OCI-LY7 (cell line): ENCODE data around the gene TRMT44. TPM values are rescaled to one million over a fixed set of nuclear protein-coding genes. Genes with fewer than 3 reads are reported as not detected.

Experiments
- BruUV-seq: library from RNA; stranded (reverse); fragments of 400-500 nt; replicated peaks from 2 replicates; lab custom pipeline; 2021; lab: Mats Ljungman, UMichigan
- CTCF ChIA-PET: fragments of 300-600 bp; sonication (Branson Sonifier 250); formaldehyde crosslinking; loops from one replicate; lab custom pipeline; 2022; ENCODE audit warnings: antibody characterized with exemption; ENCODE audit not compliant: unreplicated experiment; lab: Charles Lee
- POLR2A ChIA-PET: fragments of 300-600 bp; sonication (Branson Sonifier 250); formaldehyde crosslinking; loops from one replicate; lab custom pipeline; 2022; ENCODE audit warnings: antibody characterized with exemption; lab: Charles Lee
- DNase-seq: peaks from one replicate; pipeline ENCODE4 v3.0.0-alpha.2; 2015; ENCODE audit warnings: low spot score
- H2AFZ ChIP-seq: fragments of 200-600 bp; sonication (generic), shearing (Covaris generic); 2 replicates; pipeline ENCODE4 v1.6.1; 2014; ENCODE audit warnings: mild to moderate bottlenecking, antibody characterized with exemption, low read length, moderate library complexity
- H3K27ac ChIP-seq: fragments of 200-600 bp; sonication (generic); 2 replicates; pipeline ENCODE4 v1.5.1; 2014; ENCODE audit warnings: mixed run types, low read depth, mild to moderate bottlenecking, moderate library complexity, low read length, inconsistent platforms; ENCODE audit not compliant: poor library complexity, severe bottlenecking
- H3K36me3 ChIP-seq: fragments of 200-600 bp; sonication (generic); 2 replicates; pipeline ENCODE4 v1.6.1; 2014; ENCODE audit warnings: mild to moderate bottlenecking, antibody characterized with exemption, low read length, moderate library complexity, mixed read lengths; ENCODE audit not compliant: insufficient read depth
- H3K4me1 ChIP-seq: fragments of 200-600 bp; sonication (generic); 2 replicates; pipeline ENCODE4 v1.5.1; 2014; ENCODE audit warnings: mild to moderate bottlenecking, low read length; ENCODE audit not compliant: insufficient read depth, poor library complexity, severe bottlenecking
- H3K4me2 ChIP-seq: fragments of 200-600 bp; sonication (generic); 2 replicates; pipeline ENCODE4 v1.6.1; 2014; ENCODE audit warnings: mild to moderate bottlenecking, low read length
- H3K4me3 ChIP-seq: fragments of 200-600 bp; sonication (generic); 2 replicates; pipeline ENCODE4 v1.5.1; 2014; ENCODE audit warnings: mild to moderate bottlenecking, low read depth, low read length; ENCODE audit not compliant: poor library complexity, severe bottlenecking
- H3K79me2 ChIP-seq: fragments of 200-600 bp; sonication (generic); 2 replicates; pipeline ENCODE4 v1.6.1; 2016; ENCODE audit warnings: low read depth, mild to moderate bottlenecking, low read length, moderate library complexity, mixed read lengths; ENCODE audit not compliant: insufficient read depth
- H3K9me2 ChIP-seq: fragments of 200-600 bp; sonication (generic); 2 replicates; pipeline ENCODE4 v1.6.1; 2016; ENCODE audit warnings: mild to moderate bottlenecking, low read length, mixed read lengths; ENCODE audit not compliant: insufficient read depth
- H3K9me3 ChIP-seq: fragments of 200-600 bp; sonication (generic); 2 replicates; pipeline ENCODE4 v1.6.1; 2014; ENCODE audit warnings: mild to moderate bottlenecking, mixed run types, low read length, mixed read lengths
- H4K20me1 ChIP-seq: fragments of 200-600 bp; sonication (generic); 2 replicates; pipeline ENCODE4 v1.6.1; 2014; ENCODE audit warnings: mild to moderate bottlenecking, antibody characterized with exemption, low read length, moderate library complexity, mixed read lengths; ENCODE audit not compliant: insufficient read depth
- CTCF ChIP-seq: fragments of 200-600 bp; sonication (generic); conservative IDR thresholded peaks from 2 replicates; pipeline ENCODE4 v1.5.1; 2014; ENCODE audit warnings: mild to moderate bottlenecking, antibody characterized with exemption, low read length, moderate library complexity, mixed read lengths
- EZH2phosphoT487 ChIP-seq: fragments of 200-600 bp; sonication (generic); IDR thresholded peaks from 2 replicates; pipeline ENCODE4 v1.6.1; 2018; ENCODE audit warnings: low read depth, borderline replicate concordance, mild to moderate bottlenecking, mixed run types, antibody characterized with exemption, low read length, moderate library complexity, mixed read lengths
- intact Hi-C: fragments of 100-400 bp; cut with micrococcal nuclease; formaldehyde crosslinking; loops from one replicate; pipeline ENCODE4 v1.10.0; 2022; ENCODE audit not compliant: unreplicated experiment
- total RNA-seq, 2 experiments: library from RNA; depleted of rRNA in 1 of 2; stranded (reverse); fragments of >200 nt in 1 of 2; shearing (Covaris generic) in 1 of 2; gene quantifications; 2 replicates each; pipeline ENCODE4 v1.2.3, GENCODE V29; 2014 to 2022

The TRMT44 gene
- total RNA-seq, 2 experiments from 2014 or later, result 23.0 to 28.3 TPM

DNA sequence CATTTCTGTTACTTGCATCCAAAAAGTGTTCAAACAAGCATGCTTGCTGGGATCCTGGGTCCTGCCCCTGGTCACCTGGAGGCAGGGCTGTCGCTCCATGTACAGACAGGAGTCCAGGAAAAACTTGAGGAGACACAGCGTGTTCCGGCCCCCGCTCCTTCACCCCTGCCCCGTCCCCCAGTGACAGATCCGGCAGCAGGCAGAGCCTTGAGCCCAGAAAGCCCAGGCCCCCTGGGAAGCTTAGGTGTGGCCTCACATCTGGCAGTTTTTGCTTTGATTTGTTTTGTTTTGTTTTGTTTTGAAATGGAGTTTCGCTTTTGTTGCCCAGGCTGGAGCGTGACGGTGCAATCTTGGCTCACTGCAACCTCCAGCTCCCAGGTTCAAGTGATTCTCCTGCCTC lies 67.0 kb downstream of the TRMT44 start:
- Histone ChIP-seq H3K4me1 (no peaks in the 10 kb centered on the region), H3K27ac (no peak overlapping the region), H3K36me3 (no peaks in the 10 kb centered on the region), H3K9me2 (no peaks in the 10 kb centered on the region), H4K20me1 (no peaks in the 10 kb centered on the region), H3K4me3 (no peak overlapping the region), H3K9me3 (no peaks in the 10 kb centered on the region), H3K4me2 (no peak overlapping the region), H3K79me2 (no peaks in the 10 kb centered on the region), H2AFZ (no peak overlapping the region)
- intact Hi-C loops, result no loop called here
- TF ChIP-seq EZH2phosphoT487 (no peak), CTCF (no peak)
- BruUV-seq, result no TSS peak
- ChIA-PET CTCF (no interaction called here), POLR2A (no interaction called here)
- DNase-seq, result no peak

GRCh38 chr4:8508266-8508665 lies 67.7 kb downstream of the TRMT44 start:
- H3K4me1 ChIP-seq, result no peaks in the 10 kb centered on the region
- H4K20me1 ChIP-seq, result no peaks in the 10 kb centered on the region
- H3K27ac ChIP-seq, result no peak overlapping the region
- H3K79me2 ChIP-seq, result no peaks in the 10 kb centered on the region
- no peak for DNase-seq
- H3K9me3 ChIP-seq, result no peaks in the 10 kb centered on the region
- no peak overlapping the region for H2AFZ ChIP-seq
- H3K9me2 ChIP-seq, result no peaks in the 10 kb centered on the region
- BruUV-seq, result no TSS peak
- no peaks in the 10 kb centered on the region for H3K36me3 ChIP-seq
- ChIA-PET POLR2A (no interaction called here), CTCF (no interaction called here)
- H3K4me2 ChIP-seq, result no peak overlapping the region
- H3K4me3 ChIP-seq, result no peak overlapping the region
- TF ChIP-seq CTCF, result no peak
- intact Hi-C loops, result no loop called here

- no TSS peak for BruUV-seq
- no peaks in the 10 kb centered on the region for H3K4me1 ChIP-seq
- H3K27ac ChIP-seq, result no peak overlapping the region
- H3K4me3 ChIP-seq, result no peak overlapping the region
- H3K9me2 ChIP-seq, result no peaks in the 10 kb centered on the region
- no peak overlapping the region for H2AFZ ChIP-seq
- H3K4me2 ChIP-seq, result no peak overlapping the region
- no peaks in the 10 kb centered on the region for H3K79me2 ChIP-seq
- DNase-seq, result no peak
- H3K36me3 ChIP-seq, result no peaks in the 10 kb centered on the region
- no peaks in the 10 kb centered on the region for H3K9me3 ChIP-seq
- ChIA-PET POLR2A (no interaction called here), CTCF (no interaction called here)
- intact Hi-C loops, result no loop called here
- TF ChIP-seq CTCF (no peak), EZH2phosphoT487 (no peak)
- no peaks in the 10 kb centered on the region for H4K20me1 ChIP-seq
Measured at GRCh38 chr4:8508740-8509139, 68.2 kb downstream of the TRMT44 start.
